ENCODE results near the gene GRIP2. TPM values are rescaled to one million over a fixed set of nuclear protein-coding genes. Genes with fewer than 3 reads are reported as not detected.

GRIP2 gene
- total RNA-seq, 1 experiment from 2014 or later = not detected

- H4K20me1 ChIP-seq (ENCODE audit: insufficient read depth, low read depth, low read length) = peaks cover 4% of the 10 kb centered on the region; the same call in 1 of the 2 replicates
- H3K4me1 ChIP-seq (ENCODE audit: low read length) = no peaks in the 10 kb centered on the region
- no peaks in the 10 kb centered on the region for H3K27me3 ChIP-seq (ENCODE audit: low read length)
- no peaks in the 10 kb centered on the region for H3K36me3 ChIP-seq (ENCODE audit: insufficient read depth, low read length)
- H3K4me3 ChIP-seq (ENCODE audit: low read length) = no peak overlapping the region
- H3K9me2 ChIP-seq (replicated peaks; ENCODE audit: insufficient read depth, low read length) = no peaks in the 10 kb centered on the region
- H3K9ac ChIP-seq (ENCODE audit: low read length) = no peak overlapping the region
- no peak for DNase-seq
- no peak overlapping the region for H3K27ac ChIP-seq (ENCODE audit: low read length)
- H3K4me2 ChIP-seq (ENCODE audit: low read depth, low read length, poor library complexity, severe bottlenecking) = no peak overlapping the region
- H3K79me2 ChIP-seq (ENCODE audit: low read length) = no peaks in the 10 kb centered on the region
- no peak overlapping the region for H2AFZ ChIP-seq (ENCODE audit: low read length)
- H3K9me3 ChIP-seq (ENCODE audit: low read length) = no peaks in the 10 kb centered on the region
These were observed 15.8 kb downstream of the GRIP2 start for GRCh38 chr3:14524311-14524711.

- H3K27me3 ChIP-seq (ENCODE audit: low read length) = no peaks in the 10 kb centered on the region
- H3K4me2 ChIP-seq (ENCODE audit: low read depth, low read length, poor library complexity, severe bottlenecking) = no peak overlapping the region
- H3K9me3 ChIP-seq (ENCODE audit: low read length) = no peaks in the 10 kb centered on the region
- H3K4me1 ChIP-seq (ENCODE audit: low read length) = no peaks in the 10 kb centered on the region
- H3K9ac ChIP-seq (ENCODE audit: low read length) = no peak overlapping the region
- no peak overlapping the region for H3K4me3 ChIP-seq (ENCODE audit: low read length)
- H3K9me2 ChIP-seq (replicated peaks; ENCODE audit: insufficient read depth, low read length) = no peaks in the 10 kb centered on the region
- no peaks in the 10 kb centered on the region for H3K36me3 ChIP-seq (ENCODE audit: insufficient read depth, low read length)
- H3K27ac ChIP-seq (ENCODE audit: low read length) = no peak overlapping the region
- no peaks in the 10 kb centered on the region for H3K79me2 ChIP-seq (ENCODE audit: low read length)
- H2AFZ ChIP-seq (ENCODE audit: low read length) = no peak overlapping the region
- DNase-seq = no peak
- peaks cover 4% of the 10 kb centered on the region; the same call in 1 of the 2 replicates for H4K20me1 ChIP-seq (ENCODE audit: insufficient read depth, low read depth, low read length)
These were observed 16.4 kb downstream of the GRIP2 start for GRCh38 chr3:14523792-14524191.

- H3K9me2 ChIP-seq (replicated peaks; ENCODE audit: insufficient read depth, low read length) = no peaks in the 10 kb centered on the region
- no peaks in the 10 kb centered on the region for H3K79me2 ChIP-seq (ENCODE audit: low read length)
- no peak overlapping the region for H3K4me2 ChIP-seq (ENCODE audit: low read depth, low read length, poor library complexity, severe bottlenecking)
- no peak for DNase-seq
- H3K4me3 ChIP-seq (ENCODE audit: low read length) = no peak overlapping the region
- H4K20me1 ChIP-seq (ENCODE audit: insufficient read depth, low read depth, low read length) = peaks cover 4% of the 10 kb centered on the region; the same call in 1 of the 2 replicates
- no peaks in the 10 kb centered on the region for H3K9me3 ChIP-seq (ENCODE audit: low read length)
- no peaks in the 10 kb centered on the region for H3K36me3 ChIP-seq (ENCODE audit: insufficient read depth, low read length)
- no peak overlapping the region for H2AFZ ChIP-seq (ENCODE audit: low read length)
- H3K9ac ChIP-seq (ENCODE audit: low read length) = no peak overlapping the region
- H3K27me3 ChIP-seq (ENCODE audit: low read length) = no peaks in the 10 kb centered on the region
- H3K27ac ChIP-seq (ENCODE audit: low read length) = no peak overlapping the region
- no peaks in the 10 kb centered on the region for H3K4me1 ChIP-seq (ENCODE audit: low read length)
These were observed 17.4 kb downstream of the GRIP2 start for GRCh38 chr3:14522768-14523167.

GRCh38 chr3:14522129-14522691 lies 17.9 kb downstream of the GRIP2 start:
- Histone ChIP-seq H3K9me3 (ENCODE audit: low read length) (no peaks in the 10 kb centered on the region), H3K4me1 (ENCODE audit: low read length) (no peaks in the 10 kb centered on the region), H3K4me3 (ENCODE audit: low read length) (no peak overlapping the region), H3K36me3 (ENCODE audit: insufficient read depth, low read length) (no peaks in the 10 kb centered on the region), H2AFZ (ENCODE audit: low read length) (no peak overlapping the region), H3K9ac (ENCODE audit: low read length) (no peak overlapping the region), H3K27me3 (ENCODE audit: low read length) (no peaks in the 10 kb centered on the region), H3K79me2 (ENCODE audit: low read length) (no peaks in the 10 kb centered on the region), H3K9me2 (replicated peaks; ENCODE audit: insufficient read depth, low read length) (no peaks in the 10 kb centered on the region), H3K4me2 (ENCODE audit: low read depth, low read length, poor library complexity, severe bottlenecking) (no peak overlapping the region), H4K20me1 (ENCODE audit: insufficient read depth, low read depth, low read length) (peaks cover 4% of the 10 kb centered on the region; the same call in 1 of the 2 replicates), H3K27ac (ENCODE audit: low read length) (no peak overlapping the region)
- DNase-seq = no peak

- Histone ChIP-seq H3K4me3 (ENCODE audit: low read length) (no peak overlapping the region), H3K9me3 (ENCODE audit: low read length) (no peaks in the 10 kb centered on the region), H2AFZ (ENCODE audit: low read length) (no peak overlapping the region), H3K79me2 (ENCODE audit: low read length) (no peaks in the 10 kb centered on the region), H3K4me2 (ENCODE audit: low read depth, low read length, poor library complexity, severe bottlenecking) (no peak overlapping the region), H3K27me3 (ENCODE audit: low read length) (no peaks in the 10 kb centered on the region), H3K27ac (ENCODE audit: low read length) (no peak overlapping the region), H3K9ac (ENCODE audit: low read length) (no peak overlapping the region), H3K4me1 (ENCODE audit: low read length) (no peaks in the 10 kb centered on the region), H3K36me3 (ENCODE audit: insufficient read depth, low read length) (no peaks in the 10 kb centered on the region), H3K9me2 (replicated peaks; ENCODE audit: insufficient read depth, low read length) (no peaks in the 10 kb centered on the region), H4K20me1 (ENCODE audit: insufficient read depth, low read depth, low read length) (peaks cover 4% of the 10 kb centered on the region; the same call in 1 of the 2 replicates)
- no peak for DNase-seq
These were observed 18.5 kb downstream of the GRIP2 start for GRCh38 chr3:14521611-14522010.

- Histone ChIP-seq H3K27me3 (ENCODE audit: low read length) (no peaks in the 10 kb centered on the region), H3K4me1 (ENCODE audit: low read length) (no peaks in the 10 kb centered on the region), H4K20me1 (ENCODE audit: insufficient read depth, low read depth, low read length) (peaks cover under 1% of the 10 kb centered on the region; the same call in 1 of the 2 replicates), H3K4me3 (ENCODE audit: low read length) (no peak overlapping the region), H3K9ac (ENCODE audit: low read length) (no peak overlapping the region), H3K9me2 (replicated peaks; ENCODE audit: insufficient read depth, low read length) (no peaks in the 10 kb centered on the region), H3K4me2 (ENCODE audit: low read depth, low read length, poor library complexity, severe bottlenecking) (no peak overlapping the region), H3K27ac (ENCODE audit: low read length) (no peak overlapping the region), H2AFZ (ENCODE audit: low read length) (no peak overlapping the region), H3K36me3 (ENCODE audit: insufficient read depth, low read length) (no peaks in the 10 kb centered on the region), H3K79me2 (ENCODE audit: low read length) (no peaks in the 10 kb centered on the region), H3K9me3 (ENCODE audit: low read length) (no peaks in the 10 kb centered on the region)
- no peak for DNase-seq
These were observed 19.2 kb downstream of the GRIP2 start for GRCh38 chr3:14520967-14521366.

GRCh38 chr3:14520149-14520548 lies 20.0 kb downstream of the GRIP2 start:
- Histone ChIP-seq H3K9ac (ENCODE audit: low read length) (no peak overlapping the region), H3K27me3 (ENCODE audit: low read length) (no peaks in the 10 kb centered on the region), H3K4me3 (ENCODE audit: low read length) (no peak overlapping the region), H3K27ac (ENCODE audit: low read length) (no peak overlapping the region), H3K9me3 (ENCODE audit: low read length) (no peaks in the 10 kb centered on the region), H3K9me2 (replicated peaks; ENCODE audit: insufficient read depth, low read length) (no peaks in the 10 kb centered on the region), H3K79me2 (ENCODE audit: low read length) (no peaks in the 10 kb centered on the region), H3K36me3 (ENCODE audit: insufficient read depth, low read length) (no peaks in the 10 kb centered on the region), H3K4me1 (ENCODE audit: low read length) (no peaks in the 10 kb centered on the region), H3K4me2 (ENCODE audit: low read depth, low read length, poor library complexity, severe bottlenecking) (no peak overlapping the region), H2AFZ (ENCODE audit: low read length) (no peak overlapping the region), H4K20me1 (ENCODE audit: insufficient read depth, low read depth, low read length) (no peaks in the 10 kb centered on the region)
- no peak for DNase-seq

- no peak overlapping the region for H3K4me3 ChIP-seq (ENCODE audit: low read length)
- H2AFZ ChIP-seq (ENCODE audit: low read length) = no peak overlapping the region
- no peaks in the 10 kb centered on the region for H3K4me1 ChIP-seq (ENCODE audit: low read length)
- no peak overlapping the region for H3K4me2 ChIP-seq (ENCODE audit: low read depth, low read length, poor library complexity, severe bottlenecking)
- H3K36me3 ChIP-seq (ENCODE audit: insufficient read depth, low read length) = no peaks in the 10 kb centered on the region
- H3K9me2 ChIP-seq (replicated peaks; ENCODE audit: insufficient read depth, low read length) = no peaks in the 10 kb centered on the region
- no peaks in the 10 kb centered on the region for H3K9me3 ChIP-seq (ENCODE audit: low read length)
- no peak overlapping the region for H3K27ac ChIP-seq (ENCODE audit: low read length)
- no peaks in the 10 kb centered on the region for H4K20me1 ChIP-seq (ENCODE audit: insufficient read depth, low read depth, low read length)
- H3K79me2 ChIP-seq (ENCODE audit: low read length) = no peaks in the 10 kb centered on the region
- no peaks in the 10 kb centered on the region for H3K27me3 ChIP-seq (ENCODE audit: low read length)
- DNase-seq = no peak
- H3K9ac ChIP-seq (ENCODE audit: low read length) = no peak overlapping the region
These were observed 20.7 kb downstream of the GRIP2 start for GRCh38 chr3:14519406-14519805.
